Adrenal gland (tissue), 5 donors: Measurements from ENCODE around the gene CAMK2N2.

Experiments
- CTCF ChIP-seq, 6 experiments: fragments of 450-650 bp in 4 of 6; fragments of 200-600 bp in 2 of 6; sonication (generic) in 1 of 6; IDR thresholded peaks; 1 replicate in 5 of 6; 2 replicates in 1 of 6; pipeline versions ENCODE4 v1.5.1 to v1.8.0; 2016 to 2021; ENCODE audit warnings: antibody characterized with exemption in 6 of 6, mild to moderate bottlenecking in 2 of 6, moderate library complexity in 1 of 6
- POLR2A ChIP-seq, 2 donors: fragments of 450-650 bp; IDR thresholded peaks; one replicate each; pipeline ENCODE4 v1.6.1; 2017; ENCODE audit warnings: antibody characterized with exemption in 2 of 2, mild to moderate bottlenecking in 2 of 2, moderate library complexity in 1 of 2
- donor health status: DM: no; HTN: no; CAD: no.

GRCh38 chr3:184249412-184250166 is 11.8 kb downstream of the CAMK2N2 start, which contains the start of gene EEF1AKMT4:
- TF ChIP-seq POLR2A (IDR thresholded peaks at IDR 0.05) (peak in 1 of 2 donors; percentile 61), CTCF (IDR thresholded peaks at IDR 0.05) (peak; percentile 41 to 70 (median 55))
